GM12878 (cell line): ENCODE measurements around the gene CSRP1. TPM values are rescaled to one million over a fixed set of nuclear protein-coding genes. Genes with fewer than 3 reads are reported as not detected.
A peak's percentile ranks its signal among the peaks of the same experiment; 100 is the strongest.

Source experiments
- ATAC-seq: fragments of 200-7000 bp; cut with Tn5 transposase; 3 replicates; pipeline ENCODE4 v1.9.1; 2020; ENCODE audit warnings: mild to moderate bottlenecking, moderate library complexity
- BruUV-seq: library from RNA; stranded (reverse); fragments of 400-500 nt; replicated peaks from 2 replicates; lab custom pipeline; 2021; lab: Mats Ljungman, UMichigan
- CTCF ChIA-PET: fragments of 300-600 bp; sonication (Branson Sonifier 250); formaldehyde crosslinking; extraction: SDS; loops from one replicate; lab custom pipeline; 2021; ENCODE audit warnings: inconsistent platforms; lab: Yijun Ruan, JAX
- POLR2A ChIA-PET: fragments of 350-600 bp; formaldehyde crosslinking; extraction: SDS; loops from one replicate; lab custom pipeline; 2021; ENCODE audit warnings: inconsistent platforms; lab: Charles Lee
- RAD21 ChIA-PET: fragments of 300-600 bp; sonication (Branson Sonifier 250); formaldehyde crosslinking; loops from one replicate; lab custom pipeline; 2023; ENCODE audit warnings: antibody characterized with exemption; ENCODE audit not compliant: unreplicated experiment; lab: Charles Lee
- SMC1A ChIA-PET: fragments of 300-600 bp; sonication (Branson Sonifier 250); formaldehyde crosslinking; loops from one replicate; lab custom pipeline; 2023; ENCODE audit not compliant: unreplicated experiment, uncharacterized antibody; lab: Charles Lee
- DNase-seq: peaks from one replicate; pipeline ENCODE4 v3.0.0-alpha.2; 2011; ENCODE audit warnings: low read depth, low spot score
- FAIRE-seq: peaks from 3 replicates; lab custom pipeline; 2011; peaks lifted over from hg19 to GRCh38; lab: Jason Lieb, UNC
- H2AFZ ChIP-seq: 2 replicates; pipeline ENCODE4 v1.6.0; 2011; ENCODE audit warnings: low read depth, low read length, control low read depth; ENCODE audit not compliant: control insufficient read depth
- H3K27ac ChIP-seq: 2 replicates; pipeline ENCODE4 v1.5.1; 2011; ENCODE audit warnings: control low read depth; ENCODE audit not compliant: control insufficient read depth, insufficient read depth
- H3K27me3 ChIP-seq, 2 experiments: replicated peaks in 1 of 2; 2 replicates each; pipeline versions ENCODE4 v1.6.0 to v1.6.1; 2011; ENCODE audit warnings: low read length in 1 of 2; ENCODE audit not compliant: control insufficient read depth in 2 of 2, insufficient read depth in 2 of 2
- H3K36me3 ChIP-seq, 2 experiments: 2 replicates each; pipeline ENCODE4 v1.5.1; 2011; ENCODE audit warnings: low read length in 1 of 2; ENCODE audit not compliant: control insufficient read depth in 2 of 2, insufficient read depth in 2 of 2
- H3K4me1 ChIP-seq: 2 replicates; pipeline ENCODE4 v1.6.1; 2011; ENCODE audit warnings: mild to moderate bottlenecking, low read length, moderate library complexity, mixed read lengths; ENCODE audit not compliant: control insufficient read depth, insufficient read depth
- H3K4me2 ChIP-seq: 2 replicates; pipeline ENCODE4 v1.6.0; 2011; ENCODE audit warnings: control low read depth; ENCODE audit not compliant: control insufficient read depth, insufficient read depth
- H3K4me3 ChIP-seq: fragments of 200-600 bp; sonication (generic); 2 replicates; pipeline ENCODE4 v1.5.1; 2016
- H3K79me2 ChIP-seq: 2 replicates; pipeline ENCODE4 v1.6.0; 2011; ENCODE audit warnings: low read length; ENCODE audit not compliant: control insufficient read depth, insufficient read depth
- H3K9ac ChIP-seq: 2 replicates; pipeline ENCODE4 v1.8.0; 2011; ENCODE audit warnings: low read length, control low read depth, mixed read lengths; ENCODE audit not compliant: control insufficient read depth, insufficient read depth
- H3K9me3 ChIP-seq: replicated peaks from 3 replicates; pipeline ENCODE4 v1.5.1; 2011; ENCODE audit warnings: mild to moderate bottlenecking, low read length; ENCODE audit not compliant: control insufficient read depth, insufficient read depth
- H4K20me1 ChIP-seq: 2 replicates; pipeline ENCODE4 v1.6.0; 2011; ENCODE audit not compliant: control insufficient read depth, insufficient read depth
- CBFB ChIP-seq: IDR thresholded peaks from 2 replicates; pipeline ENCODE4 v1.6.1; 2016; ENCODE audit warnings: antibody characterized with exemption, low read depth
- HDAC2 ChIP-seq: fragments of 200-600 bp; sonication (generic); IDR thresholded peaks from 2 replicates; pipeline ENCODE4 v1.6.1; 2017
- KAT2A ChIP-seq: conservative IDR thresholded peaks from 2 replicates; pipeline ENCODE4 v1.6.1; 2011; ENCODE audit warnings: low read depth, low read length; ENCODE audit not compliant: control insufficient read depth
- NFXL1 ChIP-seq: fragments of 450-650 bp; IDR thresholded peaks from 2 replicates; pipeline ENCODE4 v1.6.1; 2017; ENCODE audit warnings: antibody characterized with exemption, mild to moderate bottlenecking, borderline replicate concordance
- NR2F1 ChIP-seq: fragments of 450-650 bp; conservative IDR thresholded peaks from 2 replicates; pipeline ENCODE4 v1.6.1; 2017; ENCODE audit warnings: mild to moderate bottlenecking
- RBBP5 ChIP-seq: fragments of 200-600 bp; sonication (generic); conservative IDR thresholded peaks from 2 replicates; pipeline ENCODE4 v1.6.1; 2016
- RFX5 ChIP-seq: IDR thresholded peaks from 2 replicates; pipeline ENCODE4 v1.6.1; 2011; ENCODE audit warnings: low read depth, low read length, improper control_type of control experiment
- SIN3A ChIP-seq: IDR thresholded peaks from 2 replicates; pipeline ENCODE4 v1.6.1; 2012; ENCODE audit warnings: low read depth, low read length, improper control_type of control experiment
- SRF ChIP-seq, 2 experiments: IDR thresholded peaks; 2 replicates each; pipeline ENCODE4 v1.6.1; 2011; ENCODE audit warnings: low read depth in 2 of 2, low read length in 2 of 2, mild to moderate bottlenecking in 1 of 2, moderate library complexity in 1 of 2
- WGBS: methylation state at CpG from one replicate; pipeline ENCODE4 v1.1.6; 2016; ENCODE audit warnings: low lambda C conversion rate; ENCODE audit not compliant: insufficient replicate concordance, insufficient coverage; ENCODE audit errors: missing lambda C conversion rate; 5-methylcytosine and 5-hydroxymethylcytosine counted together
- in situ Hi-C: fragments of 300-500 bp; cut with MboI; formaldehyde crosslinking; loops from 9 replicates; pipeline ENCODE4 v1.14.3; 2018; ENCODE audit warnings: mixed read lengths
- intact Hi-C: fragments of 100-400 bp; cut with micrococcal nuclease; formaldehyde crosslinking; loops from one replicate; pipeline ENCODE4 v1.14.2; 2022; ENCODE audit not compliant: unreplicated experiment
- polyA plus RNA-seq, 11 experiments: library from polyadenylated mRNA; depleted of rRNA in 4 of 11; unstranded in 6 of 11; stranded (reverse) in 5 of 11; fragments of >200 nt; fragmentation: Nextera tagmentation in 4 of 11; fragmentation: Illumina TruSeq in 1 of 11; extraction: Ambion mirVana in 4 of 11; extraction: Trizol in 1 of 11; gene quantifications; 1 replicate in 1 of 11; 2 replicates in 10 of 11; pipeline versions ENCODE4 v1.2.1 to v1.2.3, GENCODE V29; 2011 to 2016; ENCODE audit warnings: inconsistent platforms in 2 of 11, missing spikeins in 2 of 11, low read depth in 1 of 11
- total RNA-seq, 4 experiments: library from RNA; depleted of rRNA in 3 of 4; stranded (reverse); fragments of >200 nt in 3 of 4; fragmentation: Illumina TruSeq in 1 of 4; extraction: Trizol in 1 of 4; gene quantifications; 2 replicates each; pipeline versions ENCODE4 v1.2.1 to v1.2.3, GENCODE V29; 2013 to 2021

CSRP1 gene
- total and polyA plus RNA-seq, 10 of the 15 experiments (the other 5 are each of a cell fraction or from before 2014, with no cell fraction given): 23.4 to 99.2 (median 80.7) TPM

DNA sequence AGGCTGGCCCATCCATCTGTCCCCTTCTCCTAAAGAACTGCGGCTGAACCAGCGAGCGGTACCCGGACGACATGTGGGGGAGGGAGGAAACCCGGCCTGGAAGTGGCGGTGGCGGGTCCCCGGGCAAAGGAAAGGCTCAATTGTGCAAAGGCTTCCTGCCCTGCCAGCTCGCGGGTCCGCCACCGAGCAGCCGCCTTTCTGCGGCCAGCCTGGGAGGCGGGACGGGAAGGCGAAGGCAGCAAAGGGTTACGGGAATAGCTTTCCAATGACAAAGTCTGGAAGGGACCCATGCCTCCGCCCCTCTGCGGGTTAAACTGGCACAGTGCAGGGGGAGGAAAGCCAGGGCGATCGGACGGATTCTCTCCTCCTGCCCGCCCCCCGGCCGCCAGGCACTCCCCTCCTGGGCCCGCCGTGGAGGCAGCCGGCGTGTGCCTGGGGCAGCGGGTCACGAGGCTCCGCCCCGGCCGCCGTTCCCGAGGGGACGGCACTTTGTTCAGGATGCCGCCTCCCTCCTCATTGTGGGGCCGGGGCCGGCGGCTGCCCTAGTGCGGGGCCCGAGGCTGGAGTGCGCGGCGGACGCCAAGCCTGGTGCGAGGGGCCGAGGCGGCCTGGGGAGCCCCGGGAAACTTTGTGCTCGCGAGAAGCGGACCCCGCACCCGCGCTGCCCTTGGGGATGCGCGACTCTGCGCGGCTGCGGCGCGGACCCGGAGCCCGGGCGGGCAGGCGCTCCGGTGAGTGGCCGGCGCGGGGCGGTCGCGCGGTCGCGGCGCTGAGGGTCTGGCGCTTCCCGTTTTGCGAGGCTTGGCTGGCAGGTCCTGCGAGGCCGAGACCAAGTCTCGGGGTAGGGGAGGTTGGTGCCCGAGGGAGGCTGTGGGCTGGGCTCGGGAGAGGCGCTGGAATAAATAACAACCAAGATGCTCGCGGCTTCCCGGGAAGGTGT is 32.0 kb upstream of the CSRP1 start, which contains the start of gene NAV1 (continued):
- peak; percentile 14; the same call in 1 of the 2 replicates for TF ChIP-seq NR2F1

GRCh38 chr1:201537891-201538611 is 31.1 kb upstream of the CSRP1 start:
- Histone ChIP-seq H3K4me2 (peak overlapping the region; percentile 63; the same call in 1 of the 2 replicates), H3K4me3 (no peak overlapping the region), H2AFZ (no peak overlapping the region), H4K20me1 (0 out of 2 replicates have a peak, but pooled peaks cover 5% of the 10 kb centered on the region), H3K9ac (no peak overlapping the region), H3K79me2 (no peaks in the 10 kb centered on the region), H3K9me3 (no peaks in the 10 kb centered on the region), H3K36me3 (no peaks in the 10 kb centered on the region), H3K27ac (no peak overlapping the region), H3K27me3 (peaks cover 13 to 31% of the 10 kb centered on the region in 2 experiments), H3K4me1 (no peaks in the 10 kb centered on the region)
- ChIA-PET RAD21 (no interaction called here), POLR2A (no interaction called here), CTCF (interaction anchor here (0.7 to 2.2 kb wide), 5 partner anchors 12 to 255 kb away, joined by 3 to 9 read pairs (median 3); no protein-coding TSS in a partner anchor), SMC1A (no interaction called here)
- no TSS peak for BruUV-seq
- intact Hi-C loops (no loop called here), in situ Hi-C loops (no loop called here)
- no peak for FAIRE-seq
- no peak for ATAC-seq
- TF ChIP-seq RBBP5 (no peak), NFXL1 (no peak), SRF (IDR thresholded peaks at IDR 0.05; ENCODE audit: low read depth in 2 of 2, low read length in 2 of 2) (no peak), RFX5 (no peak), KAT2A (no peak), SIN3A (no peak), CBFB (no peak), HDAC2 (no peak)
- WGBS: 25% methylated on average over 6 of the region's 6 CpGs
- DNase-seq: no peak
